Left hindlimb (tissue), 1 donor: ENCODE measurements around the gene FEN1.

ENCODE experiments used
- DNase-seq: peaks from one replicate; pipeline ENCODE4 v3.0.0-alpha.2; 2018

FEN1 gene

GRCh38 chr11:61757213-61757862, 35.4 kb upstream of the FEN1 start:
- DNase-seq, result no peak

- no peak for DNase-seq
Measured at GRCh38 chr11:61760946-61761345, 31.8 kb upstream of the FEN1 start.

- DNase-seq, result no peak
Measured at GRCh38 chr11:61761440-61762222, 31.1 kb upstream of the FEN1 start.

- DNase-seq, result no peak
Measured at GRCh38 chr11:61762223-61762615, 30.5 kb upstream of the FEN1 start.

GRCh38 chr11:61762798-61763197, 29.9 kb upstream of the FEN1 start:
- no peak for DNase-seq

- DNase-seq, result no peak
Measured at GRCh38 chr11:61763930-61764605, 28.6 kb upstream of the FEN1 start.

- no peak for DNase-seq
Measured at GRCh38 chr11:61764606-61765260, 28.0 kb upstream of the FEN1 start.

GRCh38 chr11:61765550-61766253, 27.0 kb upstream of the FEN1 start:
- no peak for DNase-seq

GRCh38 chr11:61766353-61766841, 26.3 kb upstream of the FEN1 start:
- no peak for DNase-seq

GRCh38 chr11:61768376-61769076, 24.2 kb upstream of the FEN1 start:
- no peak for DNase-seq

GRCh38 chr11:61769169-61769920, 23.4 kb upstream of the FEN1 start:
- no peak for DNase-seq

- no peak for DNase-seq
Measured at GRCh38 chr11:61769946-61770683, 22.6 kb upstream of the FEN1 start.

- no peak for DNase-seq
Measured at GRCh38 chr11:61771195-61771894, 21.4 kb upstream of the FEN1 start.

- no peak for DNase-seq
Measured at GRCh38 chr11:61771985-61772455, 20.7 kb upstream of the FEN1 start.

- DNase-seq, result no peak
Measured at GRCh38 chr11:61773356-61773755, 19.4 kb upstream of the FEN1 start.

GRCh38 chr11:61773809-61774208, 18.9 kb upstream of the FEN1 start:
- DNase-seq, result no peak

- no peak for DNase-seq
Measured at GRCh38 chr11:61774411-61774810, 18.3 kb upstream of the FEN1 start.

- DNase-seq, result no peak
Measured at GRCh38 chr11:61775106-61775505, 17.6 kb upstream of the FEN1 start.
